Middle frontal gyrus (tissue), 1 donor: Measurements from ENCODE around the gene ADAM12.
"Not testable (repeated sequence)": the region's sequence is repeated elsewhere in the genome, so short reads cannot be mapped to it uniquely, and the experiment has no call there.

ENCODE experiments used
- DNase-seq: peaks from one replicate; pipeline ENCODE4 v3.0.0-alpha.2; 2015; ENCODE audit warnings: low spot score; ENCODE audit errors: extremely low spot score

Gene ADAM12

GRCh38 chr10:125989791-125990190, 398.5 kb downstream of the ADAM12 start:
- no peak for DNase-seq

GRCh38 chr10:125985557-125986240, 402.6 kb downstream of the ADAM12 start:
- no peak for DNase-seq

GRCh38 chr10:125984865-125985495, 403.3 kb downstream of the ADAM12 start:
- no peak for DNase-seq

- DNase-seq = no peak
Observed at GRCh38 chr10:125984346-125984745, 403.9 kb downstream of the ADAM12 start.

- DNase-seq = no peak
Observed at GRCh38 chr10:125983656-125984055, 404.6 kb downstream of the ADAM12 start.

GRCh38 chr10:125983161-125983560, 405.1 kb downstream of the ADAM12 start:
- DNase-seq = no peak

- DNase-seq = peak; percentile 80
Observed at GRCh38 chr10:125982260-125982948, 405.9 kb downstream of the ADAM12 start.

GRCh38 chr10:125980521-125981035, 407.7 kb downstream of the ADAM12 start:
- DNase-seq = no peak

GRCh38 chr10:125979976-125980375, 408.3 kb downstream of the ADAM12 start:
- no peak for DNase-seq

GRCh38 chr10:125976960-125977605, 411.2 kb downstream of the ADAM12 start:
- DNase-seq = no peak

GRCh38 chr10:125970077-125970630, 418.1 kb downstream of the ADAM12 start:
- not testable (repeated sequence) for DNase-seq

GRCh38 chr10:125967533-125967932, 420.7 kb downstream of the ADAM12 start:
- DNase-seq = no peak

- no peak for DNase-seq
Observed at GRCh38 chr10:125964558-125964957, 423.7 kb downstream of the ADAM12 start.
